WTC11 (cell line): Measurements from ENCODE around the gene FUNDC1.

Experiments used
- ELF4 ChIP-seq: sonication (generic); formaldehyde crosslinking; IDR thresholded peaks from 2 replicates; pipeline ENCODE4 v1.8.1; 2022; ENCODE audit warnings: low read depth, mild to moderate bottlenecking, moderate library complexity, missing genetic modification reagents
- ESRRA ChIP-seq: sonication (generic); formaldehyde crosslinking; IDR thresholded peaks from 2 replicates; pipeline ENCODE4 v1.8.1; 2022; ENCODE audit warnings: mild to moderate bottlenecking, missing genetic modification reagents, borderline replicate concordance
- FOXP1 ChIP-seq: sonication (generic); formaldehyde crosslinking; IDR thresholded peaks from 2 replicates; pipeline ENCODE4 v1.8.0; 2022; ENCODE audit warnings: missing genetic modification reagents, mild to moderate bottlenecking, moderate library complexity, borderline replicate concordance
- JUN ChIP-seq: sonication (generic); formaldehyde crosslinking; IDR thresholded peaks from 2 replicates; pipeline ENCODE4 v1.8.0; 2023; ENCODE audit warnings: mild to moderate bottlenecking, missing genetic modification reagents
- RELA ChIP-seq: sonication (generic); formaldehyde crosslinking; IDR thresholded peaks from 2 replicates; pipeline ENCODE4 v1.8.1; 2022; ENCODE audit warnings: missing genetic modification reagents, mild to moderate bottlenecking, borderline replicate concordance
- SP1 ChIP-seq: sonication (generic); formaldehyde crosslinking; conservative IDR thresholded peaks from 2 replicates; pipeline ENCODE4 v1.8.1; 2022; ENCODE audit warnings: missing genetic modification reagents
- USF2 ChIP-seq: sonication (generic); formaldehyde crosslinking; IDR thresholded peaks from 2 replicates; pipeline ENCODE4 v1.8.1; 2023; ENCODE audit warnings: mild to moderate bottlenecking, missing genetic modification reagents, moderate library complexity
- TF ChIP-seq, protein P1 (sequence below): sonication (generic); formaldehyde crosslinking; IDR thresholded peaks from 2 replicates; pipeline ENCODE4 v1.8.1; 2023; ENCODE audit warnings: mild to moderate bottlenecking, missing genetic modification reagents, moderate library complexity
- TF ChIP-seq, protein P2 (sequence below): fragments of 200-600 bp; IDR thresholded peaks from 2 replicates; pipeline ENCODE4 v1.8.0; 2022; ENCODE audit warnings: antibody characterized with exemption
- TF ChIP-seq, protein P3 (sequence below): sonication (generic); formaldehyde crosslinking; IDR thresholded peaks from 2 replicates; pipeline ENCODE4 v1.8.1; 2023; ENCODE audit warnings: mild to moderate bottlenecking, moderate library complexity, missing genetic modification reagents
- TF ChIP-seq, protein P4 (sequence below): fragments of 250-450 bp; sonication (Bioruptor Pico); IDR thresholded peaks from 2 replicates; pipeline ENCODE4 v1.9.0; 2021; ENCODE audit warnings: mild to moderate bottlenecking
- TF ChIP-seq, protein P5 (sequence below): sonication (generic); formaldehyde crosslinking; IDR thresholded peaks from 2 replicates; pipeline ENCODE4 v1.8.0; 2022; ENCODE audit warnings: mild to moderate bottlenecking, missing genetic modification reagents
- TF ChIP-seq, protein P6 (sequence below): sonication (generic); formaldehyde crosslinking; IDR thresholded peaks from 2 replicates; pipeline ENCODE4 v1.8.0; 2022; ENCODE audit warnings: mild to moderate bottlenecking, missing genetic modification reagents

DNA sequence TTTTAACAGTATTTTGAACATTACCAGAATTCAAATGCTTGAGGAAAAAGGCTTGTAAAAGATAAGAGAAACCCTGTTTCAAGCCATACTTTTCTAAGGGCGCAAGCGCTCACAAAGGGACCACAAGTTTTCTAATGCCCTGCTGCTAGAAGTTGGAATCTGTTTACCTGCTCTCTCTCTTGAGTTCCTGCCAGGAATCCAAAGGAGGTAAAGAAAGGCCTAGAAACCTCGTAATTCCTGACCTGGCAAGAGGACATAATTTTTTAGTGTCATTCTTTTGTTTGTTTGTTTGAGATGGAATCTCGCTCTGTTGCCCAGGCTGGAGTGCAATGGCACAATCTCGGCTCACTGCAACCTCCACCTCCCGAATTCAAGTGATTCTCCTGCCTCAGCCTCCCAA lies 1.4 kb upstream of the FUNDC1 start:
- TF ChIP-seq ELF4 (CRISPR knock-in tag) (no peak), USF2 (no peak), ESRRA (CRISPR knock-in tag) (no peak), JUN (no peak), FOXP1 (CRISPR knock-in tag) (no peak), RELA (CRISPR knock-in tag) (no peak), SP1 (CRISPR knock-in tag) (no peak)
- TF ChIP-seq, protein P1, sequence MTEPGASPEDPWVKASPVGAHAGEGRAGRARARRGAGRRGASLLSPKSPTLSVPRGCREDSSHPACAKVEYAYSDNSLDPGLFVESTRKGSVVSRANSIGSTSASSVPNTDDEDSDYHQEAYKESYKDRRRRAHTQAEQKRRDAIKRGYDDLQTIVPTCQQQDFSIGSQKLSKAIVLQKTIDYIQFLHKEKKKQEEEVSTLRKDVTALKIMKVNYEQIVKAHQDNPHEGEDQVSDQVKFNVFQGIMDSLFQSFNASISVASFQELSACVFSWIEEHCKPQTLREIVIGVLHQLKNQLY (CRISPR knock-in tag) = no peak
- TF ChIP-seq, protein P2, sequence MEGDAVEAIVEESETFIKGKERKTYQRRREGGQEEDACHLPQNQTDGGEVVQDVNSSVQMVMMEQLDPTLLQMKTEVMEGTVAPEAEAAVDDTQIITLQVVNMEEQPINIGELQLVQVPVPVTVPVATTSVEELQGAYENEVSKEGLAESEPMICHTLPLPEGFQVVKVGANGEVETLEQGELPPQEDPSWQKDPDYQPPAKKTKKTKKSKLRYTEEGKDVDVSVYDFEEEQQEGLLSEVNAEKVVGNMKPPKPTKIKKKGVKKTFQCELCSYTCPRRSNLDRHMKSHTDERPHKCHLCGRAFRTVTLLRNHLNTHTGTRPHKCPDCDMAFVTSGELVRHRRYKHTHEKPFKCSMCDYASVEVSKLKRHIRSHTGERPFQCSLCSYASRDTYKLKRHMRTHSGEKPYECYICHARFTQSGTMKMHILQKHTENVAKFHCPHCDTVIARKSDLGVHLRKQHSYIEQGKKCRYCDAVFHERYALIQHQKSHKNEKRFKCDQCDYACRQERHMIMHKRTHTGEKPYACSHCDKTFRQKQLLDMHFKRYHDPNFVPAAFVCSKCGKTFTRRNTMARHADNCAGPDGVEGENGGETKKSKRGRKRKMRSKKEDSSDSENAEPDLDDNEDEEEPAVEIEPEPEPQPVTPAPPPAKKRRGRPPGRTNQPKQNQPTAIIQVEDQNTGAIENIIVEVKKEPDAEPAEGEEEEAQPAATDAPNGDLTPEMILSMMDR = no peak
- TF ChIP-seq, protein P3, sequence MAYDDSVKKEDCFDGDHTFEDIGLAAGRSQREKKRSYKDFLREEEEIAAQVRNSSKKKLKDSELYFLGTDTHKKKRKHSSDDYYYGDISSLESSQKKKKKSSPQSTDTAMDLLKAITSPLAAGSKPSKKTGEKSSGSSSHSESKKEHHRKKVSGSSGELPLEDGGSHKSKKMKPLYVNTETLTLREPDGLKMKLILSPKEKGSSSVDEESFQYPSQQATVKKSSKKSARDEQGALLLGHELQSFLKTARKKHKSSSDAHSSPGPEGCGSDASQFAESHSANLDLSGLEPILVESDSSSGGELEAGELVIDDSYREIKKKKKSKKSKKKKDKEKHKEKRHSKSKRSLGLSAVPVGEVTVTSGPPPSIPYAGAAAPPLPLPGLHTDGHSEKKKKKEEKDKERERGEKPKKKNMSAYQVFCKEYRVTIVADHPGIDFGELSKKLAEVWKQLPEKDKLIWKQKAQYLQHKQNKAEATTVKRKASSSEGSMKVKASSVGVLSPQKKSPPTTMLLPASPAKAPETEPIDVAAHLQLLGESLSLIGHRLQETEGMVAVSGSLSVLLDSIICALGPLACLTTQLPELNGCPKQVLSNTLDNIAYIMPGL (CRISPR knock-in tag) = no peak
- TF ChIP-seq, protein P4, sequence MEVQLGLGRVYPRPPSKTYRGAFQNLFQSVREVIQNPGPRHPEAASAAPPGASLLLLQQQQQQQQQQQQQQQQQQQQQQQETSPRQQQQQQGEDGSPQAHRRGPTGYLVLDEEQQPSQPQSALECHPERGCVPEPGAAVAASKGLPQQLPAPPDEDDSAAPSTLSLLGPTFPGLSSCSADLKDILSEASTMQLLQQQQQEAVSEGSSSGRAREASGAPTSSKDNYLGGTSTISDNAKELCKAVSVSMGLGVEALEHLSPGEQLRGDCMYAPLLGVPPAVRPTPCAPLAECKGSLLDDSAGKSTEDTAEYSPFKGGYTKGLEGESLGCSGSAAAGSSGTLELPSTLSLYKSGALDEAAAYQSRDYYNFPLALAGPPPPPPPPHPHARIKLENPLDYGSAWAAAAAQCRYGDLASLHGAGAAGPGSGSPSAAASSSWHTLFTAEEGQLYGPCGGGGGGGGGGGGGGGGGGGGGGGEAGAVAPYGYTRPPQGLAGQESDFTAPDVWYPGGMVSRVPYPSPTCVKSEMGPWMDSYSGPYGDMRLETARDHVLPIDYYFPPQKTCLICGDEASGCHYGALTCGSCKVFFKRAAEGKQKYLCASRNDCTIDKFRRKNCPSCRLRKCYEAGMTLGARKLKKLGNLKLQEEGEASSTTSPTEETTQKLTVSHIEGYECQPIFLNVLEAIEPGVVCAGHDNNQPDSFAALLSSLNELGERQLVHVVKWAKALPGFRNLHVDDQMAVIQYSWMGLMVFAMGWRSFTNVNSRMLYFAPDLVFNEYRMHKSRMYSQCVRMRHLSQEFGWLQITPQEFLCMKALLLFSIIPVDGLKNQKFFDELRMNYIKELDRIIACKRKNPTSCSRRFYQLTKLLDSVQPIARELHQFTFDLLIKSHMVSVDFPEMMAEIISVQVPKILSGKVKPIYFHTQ (CRISPR knock-in tag) = no peak
- TF ChIP-seq, protein P5, sequence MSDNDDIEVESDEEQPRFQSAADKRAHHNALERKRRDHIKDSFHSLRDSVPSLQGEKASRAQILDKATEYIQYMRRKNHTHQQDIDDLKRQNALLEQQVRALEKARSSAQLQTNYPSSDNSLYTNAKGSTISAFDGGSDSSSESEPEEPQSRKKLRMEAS (CRISPR knock-in tag) = no peak
- TF ChIP-seq, protein P6, sequence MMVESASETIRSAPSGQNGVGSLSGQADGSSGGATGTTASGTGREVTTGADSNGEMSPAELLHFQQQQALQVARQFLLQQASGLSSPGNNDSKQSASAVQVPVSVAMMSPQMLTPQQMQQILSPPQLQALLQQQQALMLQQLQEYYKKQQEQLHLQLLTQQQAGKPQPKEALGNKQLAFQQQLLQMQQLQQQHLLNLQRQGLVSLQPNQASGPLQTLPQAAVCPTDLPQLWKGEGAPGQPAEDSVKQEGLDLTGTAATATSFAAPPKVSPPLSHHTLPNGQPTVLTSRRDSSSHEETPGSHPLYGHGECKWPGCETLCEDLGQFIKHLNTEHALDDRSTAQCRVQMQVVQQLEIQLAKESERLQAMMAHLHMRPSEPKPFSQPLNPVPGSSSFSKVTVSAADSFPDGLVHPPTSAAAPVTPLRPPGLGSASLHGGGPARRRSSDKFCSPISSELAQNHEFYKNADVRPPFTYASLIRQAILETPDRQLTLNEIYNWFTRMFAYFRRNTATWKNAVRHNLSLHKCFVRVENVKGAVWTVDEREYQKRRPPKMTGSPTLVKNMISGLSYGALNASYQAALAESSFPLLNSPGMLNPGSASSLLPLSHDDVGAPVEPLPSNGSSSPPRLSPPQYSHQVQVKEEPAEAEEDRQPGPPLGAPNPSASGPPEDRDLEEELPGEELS (CRISPR knock-in tag) = no peak
